Smooth muscle cell (in vitro differentiated cells): ENCODE measurements around the gene LARP6. TPM values are rescaled to one million over a fixed set of nuclear protein-coding genes. Genes with fewer than 3 reads are reported as not detected.

ENCODE experiments used
- DNase-seq: peaks from one replicate; lab custom pipeline; 2025; ENCODE audit not compliant: unreplicated experiment; lab: John Stamatoyannopoulos, UW
- H2AFZ ChIP-seq: fragments of 200-600 bp; sonication (generic); 2 replicates; pipeline ENCODE4 v1.6.0; 2016; ENCODE audit warnings: antibody characterized with exemption, low read depth, mild to moderate bottlenecking
- H3F3A ChIP-seq: fragments of 200-600 bp; sonication (generic); 2 replicates; pipeline ENCODE4 v1.6.0; 2017; ENCODE audit warnings: antibody characterized with exemption, low read depth
- H3K27ac ChIP-seq: fragments of 200-600 bp; sonication (generic); 2 replicates; pipeline ENCODE4 v1.5.1; 2016; ENCODE audit warnings: low read depth, mild to moderate bottlenecking
- H3K27me3 ChIP-seq: fragments of 200-600 bp; sonication (generic); 2 replicates; pipeline ENCODE4 v1.6.1; 2016; ENCODE audit warnings: low read depth, mild to moderate bottlenecking
- H3K36me3 ChIP-seq: fragments of 200-600 bp; sonication (generic); 2 replicates; pipeline ENCODE4 v1.5.1; 2016; ENCODE audit warnings: low read depth
- H3K4me1 ChIP-seq: fragments of 200-600 bp; sonication (generic); 2 replicates; pipeline ENCODE4 v1.5.1; 2016; ENCODE audit warnings: low read depth
- H3K4me2 ChIP-seq: fragments of 200-600 bp; sonication (generic); 2 replicates; pipeline ENCODE4 v1.6.0; 2016; ENCODE audit warnings: mild to moderate bottlenecking
- H3K4me3 ChIP-seq: fragments of 200-600 bp; sonication (generic); 2 replicates; pipeline ENCODE4 v1.5.1; 2016; ENCODE audit warnings: mild to moderate bottlenecking
- H3K79me2 ChIP-seq: fragments of 200-600 bp; sonication (generic); 2 replicates; pipeline ENCODE4 v1.6.0; 2016; ENCODE audit warnings: low read depth, mild to moderate bottlenecking
- H3K9ac ChIP-seq: fragments of 200-600 bp; sonication (generic); 2 replicates; pipeline ENCODE4 v1.6.0; 2016; ENCODE audit warnings: low read depth
- H3K9me3 ChIP-seq: fragments of 200-600 bp; sonication (generic); replicated peaks from 2 replicates; pipeline ENCODE4 v1.5.1; 2016; ENCODE audit warnings: low read depth
- H4K20me1 ChIP-seq: fragments of 200-600 bp; sonication (generic); 2 replicates; pipeline ENCODE4 v1.6.0; 2016; ENCODE audit warnings: low read depth
- WGBS: methylation state at CpG from one replicate; pipeline ENCODE4 v1.1.7; 2016; ENCODE audit warnings: low lambda C conversion rate; 5-methylcytosine and 5-hydroxymethylcytosine counted together
- polyA plus RNA-seq: library from polyadenylated mRNA; unstranded; fragments of >200 nt; fragmentation: Nextera tagmentation; extraction: Ambion mirVana; gene quantifications from 2 replicates; pipeline ENCODE4 v1.2.1, GENCODE V29; 2016
- total RNA-seq: library from RNA; depleted of rRNA; stranded (reverse); fragments of >200 nt; gene quantifications from 2 replicates; pipeline ENCODE4 v1.2.3, GENCODE V29; 2014
- TF ChIP-seq, protein P1 (sequence below): fragments of 200-600 bp; sonication (generic); IDR thresholded peaks from 2 replicates; pipeline ENCODE4 v1.5.1; 2017; ENCODE audit warnings: borderline replicate concordance, mild to moderate bottlenecking, antibody characterized with exemption; ENCODE audit not compliant: insufficient read depth, poor library complexity, severe bottlenecking

LARP6 gene
- total and polyA plus RNA-seq, 2 experiments from 2014 or later, result 55.1 to 69.5 TPM

DNA sequence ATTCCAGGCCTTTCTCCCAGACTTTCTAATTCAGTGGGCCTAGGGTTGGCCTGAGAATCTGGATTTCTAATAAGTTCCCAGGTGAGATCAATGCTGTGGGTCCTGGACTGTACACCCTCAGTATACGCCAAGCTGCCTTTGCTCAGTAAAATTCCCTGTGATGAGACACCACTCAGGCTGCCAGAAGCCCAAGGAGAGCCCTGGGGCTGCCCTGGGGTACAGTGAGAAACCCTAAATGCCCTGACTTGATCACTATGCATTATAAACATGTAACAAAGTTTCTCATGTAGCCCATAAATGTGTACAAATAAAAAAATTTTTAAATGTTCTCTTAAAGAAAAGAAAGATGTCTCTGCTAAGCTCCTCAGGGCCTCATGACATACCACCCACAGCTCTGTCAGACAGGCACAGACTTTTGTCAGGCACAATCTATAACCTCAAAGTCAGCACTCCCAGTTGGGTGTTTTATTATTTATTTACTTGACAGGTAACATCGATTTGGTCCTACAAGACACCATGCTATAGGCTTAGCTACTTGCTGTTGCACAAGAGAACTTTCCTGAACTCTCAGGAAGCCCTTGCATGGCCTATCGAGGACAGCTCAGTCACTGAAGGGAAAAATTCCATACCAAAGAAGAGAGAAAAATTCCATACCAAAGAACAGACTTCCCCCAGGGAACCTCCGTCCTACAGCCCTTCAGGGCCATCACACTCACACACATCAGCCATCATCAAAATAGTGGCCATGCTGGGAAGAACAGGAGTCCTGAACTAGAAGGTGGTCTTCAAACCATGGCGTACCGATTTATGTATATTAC, 22.7 kb downstream of the LARP6 start:
- no peaks in the 10 kb centered on the region for H3K36me3 ChIP-seq
- H3K79me2 ChIP-seq, result no peaks in the 10 kb centered on the region
- H3K9ac ChIP-seq, result no peak overlapping the region
- TF ChIP-seq, protein P1, sequence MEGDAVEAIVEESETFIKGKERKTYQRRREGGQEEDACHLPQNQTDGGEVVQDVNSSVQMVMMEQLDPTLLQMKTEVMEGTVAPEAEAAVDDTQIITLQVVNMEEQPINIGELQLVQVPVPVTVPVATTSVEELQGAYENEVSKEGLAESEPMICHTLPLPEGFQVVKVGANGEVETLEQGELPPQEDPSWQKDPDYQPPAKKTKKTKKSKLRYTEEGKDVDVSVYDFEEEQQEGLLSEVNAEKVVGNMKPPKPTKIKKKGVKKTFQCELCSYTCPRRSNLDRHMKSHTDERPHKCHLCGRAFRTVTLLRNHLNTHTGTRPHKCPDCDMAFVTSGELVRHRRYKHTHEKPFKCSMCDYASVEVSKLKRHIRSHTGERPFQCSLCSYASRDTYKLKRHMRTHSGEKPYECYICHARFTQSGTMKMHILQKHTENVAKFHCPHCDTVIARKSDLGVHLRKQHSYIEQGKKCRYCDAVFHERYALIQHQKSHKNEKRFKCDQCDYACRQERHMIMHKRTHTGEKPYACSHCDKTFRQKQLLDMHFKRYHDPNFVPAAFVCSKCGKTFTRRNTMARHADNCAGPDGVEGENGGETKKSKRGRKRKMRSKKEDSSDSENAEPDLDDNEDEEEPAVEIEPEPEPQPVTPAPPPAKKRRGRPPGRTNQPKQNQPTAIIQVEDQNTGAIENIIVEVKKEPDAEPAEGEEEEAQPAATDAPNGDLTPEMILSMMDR, result no peak
- H2AFZ ChIP-seq, result no peak overlapping the region
- H3K4me1 ChIP-seq, result peaks cover 8% of the 10 kb centered on the region
- H4K20me1 ChIP-seq, result no peaks in the 10 kb centered on the region
- H3K27me3 ChIP-seq, result no peaks in the 10 kb centered on the region
- no peak overlapping the region for H3K27ac ChIP-seq
- H3K9me3 ChIP-seq, result no peaks in the 10 kb centered on the region
- no peak overlapping the region for H3K4me3 ChIP-seq
- H3K4me2 ChIP-seq, result no peak overlapping the region
- DNase-seq, result no peak
- 89% methylated on average over 6 of the region's 6 CpGs for WGBS
- H3F3A ChIP-seq, result peaks cover 8% of the 10 kb centered on the region

DNA sequence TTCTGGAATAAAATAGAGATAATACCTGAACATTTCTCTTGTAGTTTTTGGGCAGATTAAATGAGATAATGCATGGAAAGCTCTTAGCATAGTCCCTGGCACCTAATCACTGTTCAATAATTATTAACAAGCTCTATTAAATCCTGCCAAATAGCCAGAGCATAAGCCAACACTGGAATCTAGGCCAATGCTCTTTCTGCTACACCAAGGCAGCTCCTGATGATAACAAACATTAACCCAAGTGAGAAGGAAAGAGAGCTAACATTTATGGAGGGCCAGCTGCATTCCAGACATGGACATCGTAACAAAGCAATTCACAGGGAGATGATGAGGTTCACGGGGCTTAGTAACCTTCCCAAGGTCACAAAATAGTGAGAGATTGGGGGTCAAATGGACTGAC, 23.3 kb downstream of the LARP6 start:
- WGBS, result 54% methylated on average over 2 of the region's 2 CpGs
- H3K9ac ChIP-seq, result no peak overlapping the region
- H3K36me3 ChIP-seq, result no peaks in the 10 kb centered on the region
- peaks cover 8% of the 10 kb centered on the region for H3K4me1 ChIP-seq
- H3F3A ChIP-seq, result peaks cover 10% of the 10 kb centered on the region
- no peaks in the 10 kb centered on the region for H3K9me3 ChIP-seq
- TF ChIP-seq, protein P1, result no peak
- H3K27me3 ChIP-seq, result no peaks in the 10 kb centered on the region
- no peaks in the 10 kb centered on the region for H3K79me2 ChIP-seq
- DNase-seq, result no peak
- H3K4me2 ChIP-seq, result no peak overlapping the region
- H3K27ac ChIP-seq, result no peak overlapping the region
- H4K20me1 ChIP-seq, result no peaks in the 10 kb centered on the region
- no peak overlapping the region for H3K4me3 ChIP-seq
- H2AFZ ChIP-seq, result no peak overlapping the region

DNA sequence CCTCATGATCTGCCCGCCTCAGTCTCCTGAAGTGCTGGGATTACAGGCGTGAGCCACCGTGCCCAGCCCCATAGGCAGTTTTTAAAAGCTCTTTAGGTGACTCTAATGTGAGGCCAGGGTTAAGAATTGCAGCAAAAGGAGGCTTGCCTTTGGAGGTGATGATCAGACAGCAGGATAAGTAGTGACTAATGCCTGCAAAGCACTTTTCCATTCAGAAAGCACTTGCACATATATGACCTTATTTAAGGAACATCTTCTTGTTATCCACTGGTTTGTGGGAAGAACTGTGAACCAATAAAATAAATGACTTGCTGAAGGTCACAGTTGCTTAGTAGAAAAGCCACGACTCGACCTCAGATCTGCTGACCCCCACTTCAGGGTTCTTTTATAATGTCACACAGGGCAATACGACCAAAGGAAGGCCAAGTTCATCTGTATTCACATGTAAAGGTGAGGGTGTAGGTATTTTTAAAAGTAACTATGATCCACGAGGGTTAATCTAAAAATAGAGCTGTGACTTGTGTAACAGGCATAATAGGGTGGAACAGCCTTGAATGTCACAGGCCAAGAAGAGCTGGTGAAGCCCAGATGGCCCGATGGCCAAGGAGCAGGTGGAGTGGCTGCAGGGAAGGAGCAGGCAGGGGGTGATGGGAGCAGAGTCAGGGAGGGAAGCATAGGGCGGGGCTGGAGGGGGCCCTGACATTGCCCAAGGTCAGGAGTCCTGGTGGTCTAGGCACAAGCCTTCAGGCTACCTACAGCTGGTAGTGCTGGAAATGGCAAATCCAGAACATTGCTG, 24.4 kb downstream of the LARP6 start:
- WGBS, result 81% methylated on average over 9 of the region's 9 CpGs
- no peak overlapping the region for H2AFZ ChIP-seq
- peaks cover 10% of the 10 kb centered on the region for H3F3A ChIP-seq
- no peak for DNase-seq
- H3K36me3 ChIP-seq, result no peaks in the 10 kb centered on the region
- no peak overlapping the region for H3K4me3 ChIP-seq
- no peak overlapping the region for H3K27ac ChIP-seq
- no peaks in the 10 kb centered on the region for H3K27me3 ChIP-seq
- TF ChIP-seq, protein P1, result no peak
- H3K4me2 ChIP-seq, result no peak overlapping the region
- H3K9ac ChIP-seq, result no peak overlapping the region
- no peaks in the 10 kb centered on the region for H4K20me1 ChIP-seq
- H3K9me3 ChIP-seq, result no peaks in the 10 kb centered on the region
- no peaks in the 10 kb centered on the region for H3K79me2 ChIP-seq
- peaks cover 8% of the 10 kb centered on the region for H3K4me1 ChIP-seq
